Stimulated activated CD4-positive, alpha-beta T cell treated with anti-CD3 and anti-CD28 coated beads, TNF-alpha, amount 100 ng/mL, for 4 hours (primary cell): ENCODE data around the gene ZNF423.
"Not testable (repeated sequence)": the region's sequence is repeated elsewhere in the genome, so short reads cannot be mapped to it uniquely, and the experiment has no call there.

Experiments used
- DNase-seq, 3 experiments: peaks; one replicate each; pipeline ENCODE4 v3.0.0-alpha.2; 2020; ENCODE audit warnings: low read depth in 3 of 3

ZNF423 gene

GRCh38 chr16:49514073-49514980, 341.6 kb downstream of the ZNF423 start:
- no peak for DNase-seq

GRCh38 chr16:49513040-49513439, 342.9 kb downstream of the ZNF423 start:
- no peak for DNase-seq

GRCh38 chr16:49510654-49511305, 345.1 kb downstream of the ZNF423 start:
- no peak for DNase-seq

- no peak for DNase-seq
These were observed 345.8 kb downstream of the ZNF423 start for GRCh38 chr16:49510141-49510540.

GRCh38 chr16:49506058-49507013, 349.6 kb downstream of the ZNF423 start:
- DNase-seq: not testable (repeated sequence)

GRCh38 chr16:49505556-49505955, 350.4 kb downstream of the ZNF423 start:
- DNase-seq: no peak

GRCh38 chr16:49504626-49505025, 351.3 kb downstream of the ZNF423 start:
- no peak for DNase-seq

GRCh38 chr16:49504023-49504364, 351.9 kb downstream of the ZNF423 start:
- no peak for DNase-seq

- no peak for DNase-seq
These were observed 352.5 kb downstream of the ZNF423 start for GRCh38 chr16:49503256-49504022.

- DNase-seq: no peak
These were observed 353.6 kb downstream of the ZNF423 start for GRCh38 chr16:49502136-49502881.

GRCh38 chr16:49499869-49500610, 355.9 kb downstream of the ZNF423 start:
- DNase-seq: no peak

GRCh38 chr16:49499414-49499785, 356.5 kb downstream of the ZNF423 start:
- no peak for DNase-seq

- no peak for DNase-seq
These were observed 357.1 kb downstream of the ZNF423 start for GRCh38 chr16:49498666-49499413.

GRCh38 chr16:49498264-49498663, 357.6 kb downstream of the ZNF423 start:
- DNase-seq: no peak

- DNase-seq: no peak
These were observed 358.4 kb downstream of the ZNF423 start for GRCh38 chr16:49497466-49497865.

GRCh38 chr16:49496656-49497055, 359.3 kb downstream of the ZNF423 start:
- DNase-seq: no peak

- DNase-seq: no peak
These were observed 360.1 kb downstream of the ZNF423 start for GRCh38 chr16:49495596-49496355.

- no peak for DNase-seq
These were observed 360.9 kb downstream of the ZNF423 start for GRCh38 chr16:49494891-49495566.
